LNCAP (cell line): ENCODE results near the gene TTPAL.

Source experiments
- CTCF ChIP-seq: fragments of 450-650 bp; IDR thresholded peaks from 2 replicates; pipeline ENCODE4 v1.5.1; 2017; ENCODE audit warnings: mild to moderate bottlenecking

The TTPAL gene

GRCh38 chr20:44509762-44510161 is 34.1 kb downstream of the TTPAL start:
- TF ChIP-seq CTCF: no peak

DNA sequence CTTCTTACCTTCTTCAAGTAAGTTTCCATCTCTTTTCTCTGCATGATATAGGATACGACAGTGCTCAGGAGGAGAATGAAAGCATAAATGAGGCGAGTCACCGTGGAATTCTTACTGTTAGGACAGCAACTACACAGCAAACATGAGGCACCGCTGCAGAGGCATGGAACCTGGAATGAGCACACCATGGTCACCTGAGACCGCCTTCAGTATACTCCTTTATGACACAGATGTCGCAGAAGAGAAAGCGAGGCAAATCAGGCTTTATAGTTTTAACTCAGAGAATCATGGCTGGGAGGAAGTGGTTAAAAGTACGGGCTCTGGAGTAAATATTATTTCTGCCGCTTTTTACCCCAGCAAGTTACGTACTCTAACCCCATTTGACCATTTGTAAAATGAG is 38.2 kb downstream of the TTPAL start:
- no peak for TF ChIP-seq CTCF

DNA sequence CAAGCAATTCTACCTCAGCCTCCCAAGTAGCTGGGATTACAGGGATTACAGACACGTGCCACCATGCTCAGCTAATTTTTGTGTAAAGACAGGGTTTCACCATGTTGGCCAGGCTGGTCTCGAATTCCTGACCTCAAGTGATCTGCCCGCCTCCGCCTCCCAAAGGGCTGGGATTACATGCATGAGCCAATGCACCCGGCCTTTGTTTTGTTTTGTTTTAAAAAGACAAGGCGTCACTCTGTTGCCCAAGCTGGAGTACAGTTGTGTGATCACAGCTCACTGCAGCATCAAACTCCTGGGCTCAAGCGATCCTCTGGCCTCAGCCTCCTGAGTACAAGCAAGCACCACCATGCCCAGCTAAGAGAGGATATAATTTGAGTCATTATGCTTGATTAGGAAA is 40.8 kb downstream of the TTPAL start:
- TF ChIP-seq CTCF: no peak

- TF ChIP-seq CTCF: no peak
Observed at GRCh38 chr20:44517454-44517853, 41.8 kb downstream of the TTPAL start.

DNA sequence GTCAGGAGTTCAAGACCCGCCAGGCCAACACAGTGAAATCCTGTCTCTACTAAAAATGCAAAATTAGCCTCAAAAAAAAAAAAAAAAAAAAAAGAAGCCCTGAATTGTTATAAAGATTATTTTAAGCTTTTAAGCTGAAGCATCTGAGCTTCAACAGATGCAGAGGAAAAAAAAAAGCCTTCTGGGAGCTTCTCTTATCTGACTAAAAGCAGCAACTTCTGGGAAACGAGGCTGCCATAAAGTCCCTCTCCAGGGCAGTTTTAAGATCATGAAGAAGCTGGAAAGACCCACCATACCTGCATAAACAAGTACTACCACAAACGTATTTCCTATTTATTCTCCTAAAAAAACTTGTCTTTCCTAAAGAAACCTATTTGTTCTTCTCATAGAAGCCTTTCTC is 42.6 kb downstream of the TTPAL start:
- no peak for TF ChIP-seq CTCF

DNA sequence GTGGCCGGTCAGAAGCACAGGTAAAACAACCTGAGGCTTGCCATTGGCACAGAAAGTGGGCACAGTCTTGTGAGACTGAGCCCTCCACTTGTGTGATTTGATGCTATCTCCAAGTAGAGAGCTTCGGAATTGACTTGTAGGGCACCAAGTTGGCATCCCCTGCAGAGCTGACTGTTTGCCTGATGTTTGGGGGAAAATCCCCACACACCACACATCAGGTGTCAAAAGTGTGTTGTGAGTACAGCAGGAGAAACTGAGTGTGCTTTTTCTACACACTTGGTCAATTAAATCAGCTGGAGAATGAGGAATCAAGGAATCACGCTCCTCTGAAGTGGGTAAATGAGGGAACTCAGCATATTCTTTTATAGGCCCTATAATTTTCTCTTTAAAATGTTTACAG is 45.2 kb downstream of the TTPAL start:
- TF ChIP-seq CTCF: no peak

DNA sequence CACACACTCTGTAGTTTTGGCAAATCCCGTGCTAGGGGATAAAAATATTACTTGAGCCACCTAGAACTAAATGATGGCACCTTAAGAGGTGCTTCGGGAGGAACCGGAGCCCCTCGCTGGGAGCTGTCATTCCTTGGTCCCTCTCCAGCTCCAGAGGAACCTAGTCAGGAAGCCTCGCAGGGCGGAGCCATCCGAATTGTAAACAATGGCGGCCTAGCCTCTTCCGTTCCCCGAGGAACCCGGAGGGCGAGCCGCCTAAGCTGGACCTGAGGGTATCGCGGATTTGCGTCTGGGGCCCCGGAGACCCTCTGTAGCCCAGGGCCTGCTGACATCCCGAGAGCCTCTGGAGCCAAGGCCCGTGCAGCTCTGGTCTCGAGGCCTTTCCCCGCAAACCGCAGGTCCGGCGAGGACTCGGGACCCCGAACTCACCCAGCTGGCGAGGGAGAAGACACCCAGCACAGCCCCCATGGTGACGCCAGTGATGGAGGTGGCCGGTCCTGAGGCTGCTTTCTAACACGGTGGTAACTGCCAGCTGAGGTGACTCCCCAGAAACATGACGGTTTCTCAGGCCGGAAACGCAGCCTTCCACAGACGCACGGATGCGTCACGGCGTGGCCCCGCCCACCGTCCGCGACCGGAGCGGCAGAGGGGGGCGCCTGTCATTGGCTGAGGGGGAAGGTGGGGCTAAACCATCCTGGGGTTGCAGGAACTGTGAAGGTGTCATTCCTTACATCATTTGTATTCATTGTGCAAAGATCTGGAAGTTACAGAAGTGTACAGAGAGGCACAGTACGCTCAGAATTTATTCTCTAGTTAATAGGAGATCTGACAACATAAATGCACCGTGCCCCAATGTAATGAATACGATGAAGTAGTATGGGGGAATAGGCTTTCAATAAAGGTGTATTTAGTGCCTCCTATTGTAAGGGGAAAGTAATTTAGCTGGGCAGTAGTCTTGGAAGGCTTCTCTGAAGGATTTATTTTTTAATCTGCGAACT is 46.1 kb downstream of the TTPAL start, which contains the start of gene SERINC3:
Gene SERINC3, minus strand, starts transcription at position 587 of the 998 bp plus-strand sequence. Its CDS starts 119 bp downstream, at position 468.
- peak; percentile 34; the same call in 1 of the 2 replicates for TF ChIP-seq CTCF
